ENCODE results near the gene LIN54. TPM values are rescaled to one million over a fixed set of nuclear protein-coding genes. Genes with fewer than 3 reads are reported as not detected.

LIN54 gene
- total and polyA plus RNA-seq, 2 of the 13 experiments (the other 11 are each of a cell fraction or from before 2014, with no cell fraction given): 25.2 to 32.9 TPM

DNA sequence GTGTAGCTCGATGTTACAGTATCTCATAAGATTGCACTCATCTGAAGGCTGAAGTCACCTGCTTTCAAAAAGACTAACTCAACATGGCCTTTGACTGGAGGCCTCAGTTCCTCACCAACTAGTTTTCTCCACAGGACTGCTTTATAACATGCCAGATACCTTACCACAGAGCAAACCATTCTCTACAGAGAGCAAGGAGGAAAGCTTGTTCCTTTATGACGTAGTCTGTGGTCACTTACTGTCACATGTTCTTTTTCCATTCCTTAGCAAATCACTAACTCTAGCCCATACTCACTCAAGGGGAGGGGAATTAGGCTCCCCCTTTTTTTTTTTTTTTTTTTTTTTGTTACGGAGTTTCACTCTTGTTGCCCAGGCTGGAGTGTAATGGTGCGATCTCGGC is 106.9 kb downstream of the LIN54 start:
- TF ChIP-seq MAFK (conservative IDR thresholded peaks at IDR 0.05 in 1 of 2, IDR thresholded peaks at IDR 0.05 in 1 of 2; ENCODE audit: low read length in 2 of 2): no peak
- no peak for TF ChIP-seq SRSF1 (optimal IDR thresholded peaks at IDR 0.05; ENCODE audit: low read depth, low read length)
- no peak for TF ChIP-seq POLR2G (IDR thresholded peaks at IDR 0.05; ENCODE audit: low read depth, low read length)
- TF ChIP-seq ZNF101 (CRISPR knock-in tag; IDR thresholded peaks at IDR 0.05; ENCODE audit: borderline replicate concordance, low read depth): no peak
- TF ChIP-seq, protein P1, sequence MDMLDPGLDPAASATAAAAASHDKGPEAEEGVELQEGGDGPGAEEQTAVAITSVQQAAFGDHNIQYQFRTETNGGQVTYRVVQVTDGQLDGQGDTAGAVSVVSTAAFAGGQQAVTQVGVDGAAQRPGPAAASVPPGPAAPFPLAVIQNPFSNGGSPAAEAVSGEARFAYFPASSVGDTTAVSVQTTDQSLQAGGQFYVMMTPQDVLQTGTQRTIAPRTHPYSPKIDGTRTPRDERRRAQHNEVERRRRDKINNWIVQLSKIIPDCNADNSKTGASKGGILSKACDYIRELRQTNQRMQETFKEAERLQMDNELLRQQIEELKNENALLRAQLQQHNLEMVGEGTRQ (IDR thresholded peaks at IDR 0.05; ENCODE audit: low read depth, low read length): no peak
- TF ChIP-seq, protein P1 (CRISPR knock-in tag; IDR thresholded peaks at IDR 0.05; ENCODE audit: borderline replicate concordance): no peak
- no peak for TF ChIP-seq ZNF746 (CRISPR knock-in tag; IDR thresholded peaks at IDR 0.05)
- DNase-seq (ENCODE audit: low spot score) (no peak), FAIRE-seq (no peak), ATAC-seq (no peak)
- Histone ChIP-seq H3K4me1 (ENCODE audit: insufficient read depth, low read length) (peaks cover 18% of the 10 kb centered on the region), H3K79me2 (ENCODE audit: insufficient read depth, low read length) (peaks cover 39% of the 10 kb centered on the region), H3K27ac (ENCODE audit: extremely low read length, insufficient read depth, low read length) (no peak overlapping the region), H3K27me3 (ENCODE audit: control insufficient read depth in 1 of 2, insufficient read depth in 2 of 2, low read length in 2 of 2) (no peaks in the 10 kb centered on the region; a peak in 1 of 5 replicates), H4K20me1 (ENCODE audit: insufficient read depth, low read length) (no peaks in the 10 kb centered on the region), H2AFZ (ENCODE audit: low read length) (no peak overlapping the region), H3K36me3 (replicated peaks in 1 of 2; ENCODE audit: control insufficient read depth in 1 of 2, insufficient read depth in 2 of 2, low read length in 2 of 2) (peaks cover 1 to 7% of the 10 kb centered on the region in 2 experiments), H3K9ac (ENCODE audit: insufficient read depth, low read depth, low read length) (no peak overlapping the region), H3K4me3 (replicated peaks in 1 of 3; ENCODE audit: insufficient read depth in 1 of 3, low read depth in 2 of 3, low read length in 3 of 3) (no peak overlapping the region), H3K4me2 (ENCODE audit: low read depth, low read length) (no peak overlapping the region), H3K9me3 (ENCODE audit: low read length) (no peaks in the 10 kb centered on the region)
- intact Hi-C loops (cut with micrococcal nuclease; ENCODE audit: unreplicated experiment): no loop called here
- BruUV-seq (replicated peaks): no TSS peak
- ChIA-PET POLR2A (no interaction called here), CTCF (ENCODE audit: low intra/inter-chr PET ratio, low total read pairs) (no interaction called here)
- WGBS (ENCODE audit: low lambda C conversion rate): 97% methylated on average over 5 of the region's 5 CpGs
- in situ Hi-C loops (cut with HindIII; ENCODE audit: extremely low pct_ligation_motif_present, low pct_unique_long_range_greater_than_20kb): no loop called here
